Ascending aorta (tissue), 2 donors: Measurements from ENCODE around the gene PSMB7. TPM values are rescaled to one million over a fixed set of nuclear protein-coding genes. Genes with fewer than 3 reads are reported as not detected.

Experiments
- DNase-seq, 2 donors: peaks; one replicate each; pipeline ENCODE4 v3.0.0-alpha.2; 2019; ENCODE audit warnings: low spot score in 2 of 2
- H3K27ac ChIP-seq, 2 donors: fragments of 200-600 bp; sonication (generic); one replicate each; pipeline ENCODE4 v1.5.1; 2016 to 2017; ENCODE audit warnings: mild to moderate bottlenecking in 1 of 2
- H3K27me3 ChIP-seq: fragments of 200-600 bp; sonication (generic); one replicate; pipeline ENCODE4 v1.5.1; 2017
- H3K36me3 ChIP-seq, 2 donors: fragments of 200-600 bp; sonication (generic); one replicate each; pipeline ENCODE4 v1.5.1; 2016
- H3K4me1 ChIP-seq, 2 donors: fragments of 200-600 bp; sonication (generic); one replicate each; pipeline ENCODE4 v1.5.1; 2016 to 2017; ENCODE audit warnings: mild to moderate bottlenecking in 1 of 2
- H3K4me3 ChIP-seq, 2 donors: fragments of 200-600 bp; sonication (generic); one replicate each; pipeline ENCODE4 v1.5.1; 2016 to 2017; ENCODE audit warnings: mild to moderate bottlenecking in 1 of 2
- H3K9me3 ChIP-seq, 2 donors: fragments of 200-600 bp; sonication (generic); one replicate each; pipeline ENCODE4 v1.5.1; 2016
- intact Hi-C: fragments of 100-400 bp; cut with DNase I; formaldehyde crosslinking; loops from one replicate; pipeline ENCODE4 v1.15.1; 2023
- total RNA-seq: library from RNA; depleted of rRNA; stranded (reverse); fragments of >200 nt; gene quantifications from one replicate; pipeline ENCODE4 v1.1.0, GENCODE V29; 2016
- TF ChIP-seq, protein P1 (sequence below), 3 experiments: fragments of 200-600 bp in 2 of 3; fragments of 450-650 bp in 1 of 3; sonication (generic) in 2 of 3; IDR thresholded peaks; one replicate each; pipeline ENCODE4 v1.5.1; 2016 to 2019; ENCODE audit warnings: antibody characterized with exemption in 3 of 3, mild to moderate bottlenecking in 1 of 3, moderate library complexity in 1 of 3

Gene PSMB7
- total RNA-seq, 1 donor from 2014 or later, result 21.1 TPM

GRCh38 chr9:124331580-124331979 lies 83.7 kb downstream of the PSMB7 start:
- TF ChIP-seq, protein P1, sequence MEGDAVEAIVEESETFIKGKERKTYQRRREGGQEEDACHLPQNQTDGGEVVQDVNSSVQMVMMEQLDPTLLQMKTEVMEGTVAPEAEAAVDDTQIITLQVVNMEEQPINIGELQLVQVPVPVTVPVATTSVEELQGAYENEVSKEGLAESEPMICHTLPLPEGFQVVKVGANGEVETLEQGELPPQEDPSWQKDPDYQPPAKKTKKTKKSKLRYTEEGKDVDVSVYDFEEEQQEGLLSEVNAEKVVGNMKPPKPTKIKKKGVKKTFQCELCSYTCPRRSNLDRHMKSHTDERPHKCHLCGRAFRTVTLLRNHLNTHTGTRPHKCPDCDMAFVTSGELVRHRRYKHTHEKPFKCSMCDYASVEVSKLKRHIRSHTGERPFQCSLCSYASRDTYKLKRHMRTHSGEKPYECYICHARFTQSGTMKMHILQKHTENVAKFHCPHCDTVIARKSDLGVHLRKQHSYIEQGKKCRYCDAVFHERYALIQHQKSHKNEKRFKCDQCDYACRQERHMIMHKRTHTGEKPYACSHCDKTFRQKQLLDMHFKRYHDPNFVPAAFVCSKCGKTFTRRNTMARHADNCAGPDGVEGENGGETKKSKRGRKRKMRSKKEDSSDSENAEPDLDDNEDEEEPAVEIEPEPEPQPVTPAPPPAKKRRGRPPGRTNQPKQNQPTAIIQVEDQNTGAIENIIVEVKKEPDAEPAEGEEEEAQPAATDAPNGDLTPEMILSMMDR (IDR thresholded peaks at IDR 0.05), result no peak
- Histone ChIP-seq H3K4me3 (no peak overlapping the region), H3K4me1 (no peaks in the 10 kb centered on the region), H3K36me3 (peaks cover 58 to 67% of the 10 kb centered on the region in 2 donors), H3K27me3 (no peaks in the 10 kb centered on the region), H3K9me3 (no peaks in the 10 kb centered on the region), H3K27ac (no peak overlapping the region)
- DNase-seq, result no peak
- intact Hi-C loops, result no loop called here

DNA sequence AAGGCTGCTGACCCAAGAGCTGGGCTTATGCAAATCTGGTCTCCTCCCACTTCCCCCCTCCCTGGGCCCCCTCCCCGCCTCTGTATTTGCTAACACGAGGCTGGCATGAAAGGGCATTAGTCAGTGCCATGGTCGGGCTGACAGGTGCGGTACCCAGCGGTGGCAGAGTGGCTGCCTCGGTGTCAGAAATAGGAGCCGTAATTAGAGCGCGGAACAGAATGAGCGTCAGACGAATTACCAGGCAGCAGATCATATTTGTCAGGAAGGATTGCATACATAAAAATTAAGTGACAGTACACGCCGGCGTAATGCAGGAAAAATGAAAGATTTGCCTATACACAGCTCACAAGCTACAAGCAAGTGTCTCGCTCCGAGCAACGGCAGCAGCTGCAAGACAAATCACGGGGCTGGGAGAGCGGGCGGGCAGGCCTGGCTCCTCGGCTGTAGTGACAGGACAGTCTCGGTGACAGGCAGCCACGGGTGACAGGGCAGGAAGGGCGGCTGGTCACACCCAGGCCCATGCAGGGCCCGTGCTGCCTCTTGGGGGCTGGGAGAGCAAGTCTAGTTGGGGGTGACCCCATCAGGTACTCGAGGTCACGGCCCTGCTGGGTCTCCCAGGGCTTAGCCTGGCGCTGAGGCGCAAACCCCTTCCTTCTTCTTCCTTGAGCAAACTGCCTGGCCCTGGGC lies 85.1 kb downstream of the PSMB7 start:
- no peak for DNase-seq
- intact Hi-C loops, result no loop called here
- TF ChIP-seq, protein P1 (IDR thresholded peaks at IDR 0.05), result no peak
- H3K27me3 ChIP-seq, result no peaks in the 10 kb centered on the region
- no peak overlapping the region for H3K4me3 ChIP-seq
- H3K27ac ChIP-seq, result no peak overlapping the region
- H3K4me1 ChIP-seq, result no peaks in the 10 kb centered on the region
- no peaks in the 10 kb centered on the region for H3K9me3 ChIP-seq
- H3K36me3 ChIP-seq, result peaks cover 58 to 70% of the 10 kb centered on the region in 2 donors

DNA sequence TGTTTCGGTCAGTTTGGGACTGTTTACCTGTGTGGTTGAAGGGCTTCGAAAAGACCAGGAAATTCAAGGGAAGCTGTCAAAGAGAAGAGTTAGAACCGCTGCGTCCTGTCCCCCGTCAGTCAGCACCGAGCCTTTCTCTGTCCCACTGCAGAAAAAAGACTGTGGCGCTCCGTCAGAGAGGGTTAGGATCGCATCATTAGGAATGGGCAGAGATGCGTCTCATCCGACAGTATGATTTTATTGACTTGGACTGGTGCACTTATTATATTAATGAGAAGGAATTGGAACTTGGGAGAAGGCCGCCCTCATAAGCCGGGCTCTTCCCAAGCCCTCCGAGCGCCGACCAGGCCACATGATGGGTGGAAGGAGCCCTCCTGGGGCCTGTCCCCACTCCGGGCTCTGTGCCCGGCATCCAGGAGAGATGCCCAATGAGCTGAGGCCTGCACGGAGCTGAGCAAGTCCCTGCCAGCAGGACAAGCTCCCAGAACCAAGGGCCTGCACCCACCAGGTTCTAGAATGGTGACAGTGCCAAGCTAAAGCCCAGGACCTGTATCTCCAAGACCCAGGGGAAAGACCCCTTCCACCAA lies 85.9 kb downstream of the PSMB7 start:
- Histone ChIP-seq H3K36me3 (peaks cover 58 to 68% of the 10 kb centered on the region in 2 donors), H3K4me1 (no peaks in the 10 kb centered on the region), H3K4me3 (no peak overlapping the region), H3K9me3 (no peaks in the 10 kb centered on the region), H3K27ac (no peak overlapping the region), H3K27me3 (no peaks in the 10 kb centered on the region)
- TF ChIP-seq, protein P1 (IDR thresholded peaks at IDR 0.05), result no peak
- intact Hi-C loops, result no loop called here
- DNase-seq, result no peak

GRCh38 chr9:124328285-124328684 lies 87.0 kb downstream of the PSMB7 start:
- no peaks in the 10 kb centered on the region for H3K27me3 ChIP-seq
- H3K4me1 ChIP-seq, result no peaks in the 10 kb centered on the region
- no peak overlapping the region for H3K4me3 ChIP-seq
- no peaks in the 10 kb centered on the region for H3K9me3 ChIP-seq
- no peak for DNase-seq
- intact Hi-C loops, result no loop called here
- TF ChIP-seq, protein P1 (IDR thresholded peaks at IDR 0.05), result no peak
- peaks cover 57 to 76% of the 10 kb centered on the region in 2 donors for H3K36me3 ChIP-seq
- no peak overlapping the region for H3K27ac ChIP-seq

DNA sequence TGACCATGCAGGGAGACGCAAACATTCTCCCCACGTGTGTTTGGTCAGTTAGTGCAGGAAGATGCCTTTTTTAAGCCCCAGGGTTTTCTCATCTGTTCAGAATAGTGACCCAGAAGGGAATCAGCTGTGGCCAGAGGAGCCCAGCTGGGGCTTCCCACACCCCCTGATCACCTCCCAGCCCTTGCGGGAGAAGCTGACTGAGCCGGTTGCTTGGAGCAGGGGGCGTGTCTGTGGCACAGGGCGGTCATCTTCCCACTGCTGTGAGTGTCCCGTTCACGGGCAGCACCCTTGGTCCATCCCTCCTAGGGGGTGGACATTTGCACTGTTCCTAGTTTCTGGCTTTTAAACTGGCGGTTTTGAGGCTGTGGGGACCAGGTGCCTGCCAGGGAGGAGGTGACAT lies 87.8 kb downstream of the PSMB7 start:
- Histone ChIP-seq H3K36me3 (peaks cover 58 to 76% of the 10 kb centered on the region in 2 donors), H3K4me1 (no peaks in the 10 kb centered on the region), H3K9me3 (no peaks in the 10 kb centered on the region), H3K27me3 (no peaks in the 10 kb centered on the region), H3K27ac (no peak overlapping the region), H3K4me3 (no peak overlapping the region)
- DNase-seq, result no peak
- TF ChIP-seq, protein P1 (IDR thresholded peaks at IDR 0.05), result no peak
- intact Hi-C loops, result no loop called here
